Hepatocyte (in vitro differentiated cells): ENCODE results near the gene TNRC6A. TPM values are rescaled to one million over a fixed set of nuclear protein-coding genes. Genes with fewer than 3 reads are reported as not detected.
A peak's percentile ranks its signal among the peaks of the same experiment; 100 is the strongest.

ENCODE experiments used
- DNase-seq: peaks from one replicate; pipeline ENCODE4 v3.0.0-alpha.2; 2016; ENCODE audit warnings: low spot score
- H2AFZ ChIP-seq: fragments of 200-600 bp; sonication (generic); 2 replicates; pipeline ENCODE4 v1.6.0; 2016; ENCODE audit warnings: antibody characterized with exemption, mild to moderate bottlenecking
- H3K27ac ChIP-seq: fragments of 200-600 bp; sonication (generic); 2 replicates; pipeline ENCODE4 v1.5.1; 2016; ENCODE audit warnings: mild to moderate bottlenecking
- H3K27me3 ChIP-seq: fragments of 200-600 bp; sonication (generic); 2 replicates; pipeline ENCODE4 v1.6.1; 2016
- H3K36me3 ChIP-seq: fragments of 200-600 bp; sonication (generic); replicated peaks from 2 replicates; pipeline ENCODE4 v1.5.1; 2016; ENCODE audit warnings: low read depth; ENCODE audit not compliant: insufficient read depth
- H3K4me1 ChIP-seq: fragments of 200-600 bp; sonication (generic); 2 replicates; pipeline ENCODE4 v1.5.1; 2016; ENCODE audit warnings: mild to moderate bottlenecking, moderate library complexity; ENCODE audit not compliant: insufficient read depth
- H3K4me2 ChIP-seq: fragments of 200-600 bp; sonication (generic); 2 replicates; pipeline ENCODE4 v1.6.0; 2016
- H3K4me3 ChIP-seq: fragments of 200-600 bp; sonication (generic); 2 replicates; pipeline ENCODE4 v1.5.1; 2016; ENCODE audit warnings: mild to moderate bottlenecking
- H3K79me2 ChIP-seq: fragments of 200-600 bp; sonication (generic); 2 replicates; pipeline ENCODE4 v1.6.0; 2017; ENCODE audit warnings: mild to moderate bottlenecking
- H3K9me2 ChIP-seq: fragments of 200-600 bp; sonication (generic); replicated peaks from 2 replicates; pipeline ENCODE4 v1.6.0; 2017; ENCODE audit warnings: mild to moderate bottlenecking; ENCODE audit not compliant: insufficient read depth
- H3K9me3 ChIP-seq: fragments of 200-600 bp; sonication (generic); 2 replicates; pipeline ENCODE4 v1.5.1; 2016; ENCODE audit warnings: low read depth, mild to moderate bottlenecking
- H4K20me1 ChIP-seq: fragments of 200-600 bp; sonication (generic); 2 replicates; pipeline ENCODE4 v1.6.0; 2016; ENCODE audit warnings: mild to moderate bottlenecking; ENCODE audit not compliant: insufficient read depth, poor library complexity, severe bottlenecking
- EZH2 ChIP-seq: fragments of 200-600 bp; sonication (generic); IDR thresholded peaks from 2 replicates; pipeline ENCODE4 v1.6.1; 2016; ENCODE audit warnings: antibody characterized with exemption, mild to moderate bottlenecking, borderline replicate concordance
- EZH2phosphoT487 ChIP-seq: fragments of 200-600 bp; sonication (generic); IDR thresholded peaks from one replicate; pipeline ENCODE4 v1.6.1; 2018; ENCODE audit warnings: antibody characterized with exemption, mild to moderate bottlenecking, low read depth, moderate library complexity; ENCODE audit not compliant: unreplicated experiment, severe bottlenecking
- WGBS: methylation state at CpG from one replicate; pipeline ENCODE4 v1.1.6; 2016; ENCODE audit warnings: low lambda C conversion rate; ENCODE audit errors: missing lambda C conversion rate; 5-methylcytosine and 5-hydroxymethylcytosine counted together
- polyA plus RNA-seq: library from polyadenylated mRNA; unstranded; fragments of >200 nt; fragmentation: Nextera tagmentation; extraction: Ambion mirVana; gene quantifications from 2 replicates; pipeline ENCODE4 v1.2.1, GENCODE V29; 2016
- total RNA-seq: library from RNA; depleted of rRNA; stranded (reverse); fragments of >200 nt; gene quantifications from 2 replicates; pipeline ENCODE4 v1.2.3, GENCODE V29; 2014
- TF ChIP-seq, protein P1 (sequence below): fragments of 200-600 bp; sonication (generic); IDR thresholded peaks from 2 replicates; pipeline ENCODE4 v1.5.1; 2016; ENCODE audit warnings: antibody characterized with exemption, mild to moderate bottlenecking; ENCODE audit not compliant: poor library complexity

TNRC6A gene
- total and polyA plus RNA-seq, 2 experiments from 2014 or later: 17.1 to 52.8 TPM

DNA sequence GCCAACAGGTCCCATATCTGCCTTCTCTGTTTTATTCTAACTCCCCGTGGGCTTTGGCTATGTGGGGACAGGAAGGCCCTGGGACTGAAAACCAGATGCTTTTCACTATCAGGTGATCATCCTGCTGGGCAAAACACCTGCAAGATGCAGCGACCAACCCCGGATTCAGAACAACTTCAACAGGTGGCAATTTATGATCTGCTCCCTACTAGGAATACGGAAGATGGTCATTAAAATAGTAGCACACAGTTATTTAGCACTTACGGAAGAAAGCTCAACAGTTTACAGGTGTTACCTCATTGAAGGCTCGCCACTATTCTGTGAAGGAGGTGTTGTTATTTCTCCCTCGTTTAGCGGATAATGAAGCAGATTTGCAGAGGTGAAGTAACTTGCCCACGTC is 108.5 kb downstream of the TNRC6A start:
- 86% methylated on average over 9 of the region's 9 CpGs for WGBS
- Histone ChIP-seq H3K9me3 (no peaks in the 10 kb centered on the region), H3K4me3 (no peak overlapping the region), H3K79me2 (no peaks in the 10 kb centered on the region), H3K4me1 (peaks cover 10% of the 10 kb centered on the region), H4K20me1 (no peaks in the 10 kb centered on the region), H3K27me3 (no peaks in the 10 kb centered on the region), H2AFZ (no peak overlapping the region), H3K36me3 (no peaks in the 10 kb centered on the region), H3K4me2 (no peak overlapping the region), H3K9me2 (no peaks in the 10 kb centered on the region), H3K27ac (no peak overlapping the region)
- TF ChIP-seq EZH2 (no peak), EZH2phosphoT487 (no peak)
- TF ChIP-seq, protein P1, sequence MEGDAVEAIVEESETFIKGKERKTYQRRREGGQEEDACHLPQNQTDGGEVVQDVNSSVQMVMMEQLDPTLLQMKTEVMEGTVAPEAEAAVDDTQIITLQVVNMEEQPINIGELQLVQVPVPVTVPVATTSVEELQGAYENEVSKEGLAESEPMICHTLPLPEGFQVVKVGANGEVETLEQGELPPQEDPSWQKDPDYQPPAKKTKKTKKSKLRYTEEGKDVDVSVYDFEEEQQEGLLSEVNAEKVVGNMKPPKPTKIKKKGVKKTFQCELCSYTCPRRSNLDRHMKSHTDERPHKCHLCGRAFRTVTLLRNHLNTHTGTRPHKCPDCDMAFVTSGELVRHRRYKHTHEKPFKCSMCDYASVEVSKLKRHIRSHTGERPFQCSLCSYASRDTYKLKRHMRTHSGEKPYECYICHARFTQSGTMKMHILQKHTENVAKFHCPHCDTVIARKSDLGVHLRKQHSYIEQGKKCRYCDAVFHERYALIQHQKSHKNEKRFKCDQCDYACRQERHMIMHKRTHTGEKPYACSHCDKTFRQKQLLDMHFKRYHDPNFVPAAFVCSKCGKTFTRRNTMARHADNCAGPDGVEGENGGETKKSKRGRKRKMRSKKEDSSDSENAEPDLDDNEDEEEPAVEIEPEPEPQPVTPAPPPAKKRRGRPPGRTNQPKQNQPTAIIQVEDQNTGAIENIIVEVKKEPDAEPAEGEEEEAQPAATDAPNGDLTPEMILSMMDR: no peak
- no peak for DNase-seq

DNA sequence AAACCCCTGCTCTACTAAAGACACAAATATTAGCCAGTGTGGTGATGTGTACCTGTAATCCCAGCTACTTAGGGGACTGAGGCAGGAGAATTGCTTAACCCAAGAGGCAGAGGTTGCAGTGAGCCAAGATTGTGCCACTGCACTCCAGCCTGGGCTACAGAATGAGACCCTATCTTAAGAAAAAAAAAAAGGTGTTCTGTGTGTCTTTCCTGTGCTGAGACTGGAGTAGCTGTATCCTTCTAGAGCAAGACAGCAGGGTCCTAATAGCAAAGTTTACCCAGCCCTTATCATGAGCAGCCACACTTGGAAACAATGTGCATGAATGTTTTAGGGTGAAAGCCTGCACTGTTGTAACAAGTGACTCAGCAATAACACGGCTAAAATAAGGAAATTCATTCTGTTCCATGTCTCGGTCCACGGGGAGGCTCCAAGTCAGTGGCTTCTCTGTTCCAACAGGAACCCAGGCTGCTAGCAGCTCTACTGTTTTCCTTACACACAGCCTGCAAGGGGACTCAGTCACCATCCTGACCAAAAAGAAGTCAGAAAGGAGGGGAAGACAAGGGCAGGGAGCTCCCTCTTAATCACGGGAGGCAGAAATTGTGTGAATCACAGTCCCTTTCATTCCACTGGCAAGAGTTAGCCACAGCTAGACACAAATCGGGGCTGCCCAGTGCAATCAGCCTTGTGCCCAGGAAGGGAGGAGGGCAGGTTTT is 109.3 kb downstream of the TNRC6A start:
- Histone ChIP-seq H3K9me2 (no peaks in the 10 kb centered on the region), H4K20me1 (no peaks in the 10 kb centered on the region), H3K4me2 (peak overlapping the region; percentile 59), H3K9me3 (no peaks in the 10 kb centered on the region), H3K36me3 (no peaks in the 10 kb centered on the region), H3K27me3 (no peaks in the 10 kb centered on the region), H3K79me2 (no peaks in the 10 kb centered on the region), H3K27ac (peak overlapping the region; percentile 25), H2AFZ (no peak overlapping the region), H3K4me3 (no peak overlapping the region), H3K4me1 (peaks cover 10% of the 10 kb centered on the region)
- no peak for TF ChIP-seq EZH2
- TF ChIP-seq, protein P1: no peak
- no peak for TF ChIP-seq EZH2phosphoT487
- WGBS: 49% methylated on average over 5 of the region's 5 CpGs
- peak; percentile 36 for DNase-seq

DNA sequence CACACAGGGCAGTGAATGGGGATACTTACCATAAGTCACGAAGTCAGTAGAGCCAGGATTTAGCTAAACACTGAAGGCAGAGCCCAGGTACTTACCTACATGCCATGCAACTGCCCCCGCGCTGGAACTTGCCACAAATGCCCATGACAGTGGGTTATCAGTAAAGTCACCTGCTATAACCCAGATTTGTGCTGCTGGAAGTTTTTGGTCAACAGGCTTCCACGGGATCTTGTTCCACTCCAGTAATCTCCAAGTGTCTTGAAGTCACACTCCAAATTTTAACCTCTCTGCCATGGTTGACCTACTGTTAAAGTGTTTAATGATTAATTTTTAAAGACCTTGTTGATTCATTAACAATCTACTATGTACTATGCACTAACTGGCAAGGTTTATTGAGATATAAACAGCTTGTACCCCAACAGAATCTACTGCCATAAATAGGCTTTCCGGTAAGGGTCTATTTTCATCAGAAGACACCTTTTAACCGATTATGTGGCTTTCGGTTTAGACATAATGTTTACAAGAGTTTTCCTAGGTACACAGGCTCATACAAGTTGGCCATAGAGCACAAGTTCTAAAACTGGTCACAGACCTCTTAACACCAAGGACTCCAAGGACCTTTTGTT is 110.0 kb downstream of the TNRC6A start:
- Histone ChIP-seq H3K4me1 (peaks cover 10% of the 10 kb centered on the region), H3K9me3 (no peaks in the 10 kb centered on the region), H3K27me3 (no peaks in the 10 kb centered on the region), H2AFZ (no peak overlapping the region), H3K79me2 (no peaks in the 10 kb centered on the region), H4K20me1 (no peaks in the 10 kb centered on the region), H3K4me3 (no peak overlapping the region), H3K36me3 (no peaks in the 10 kb centered on the region), H3K4me2 (peak overlapping the region; percentile 59), H3K9me2 (no peaks in the 10 kb centered on the region), H3K27ac (peak overlapping the region; percentile 25)
- WGBS: 73% methylated on average over 7 of the region's 7 CpGs
- no peak for DNase-seq
- no peak for TF ChIP-seq EZH2
- TF ChIP-seq, protein P1: no peak
- no peak for TF ChIP-seq EZH2phosphoT487
